Measurements from ENCODE around the gene STARD6.

DNA sequence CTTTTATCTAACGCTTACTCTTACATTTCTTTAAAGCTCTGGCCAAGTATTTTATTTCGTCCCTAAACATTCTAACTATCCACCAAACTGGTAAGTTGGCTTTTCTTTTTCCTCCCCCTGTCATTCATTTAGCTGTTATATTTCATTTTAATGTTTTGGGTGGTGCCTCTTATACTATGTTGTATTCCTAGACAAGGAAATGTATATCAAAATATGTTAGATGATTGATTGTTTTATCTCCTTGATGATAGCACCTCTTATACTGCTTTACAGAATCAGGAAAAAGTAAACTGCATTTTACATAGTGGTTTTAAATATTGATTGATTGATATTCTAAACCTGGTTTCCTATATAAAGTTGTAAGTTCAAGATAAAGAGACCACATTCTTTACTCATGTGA is 24.0 kb upstream of the STARD6 start:
- TF ChIP-seq EZH2 (IDR thresholded peaks at IDR 0.05; ENCODE audit: insufficient read depth, poor library complexity, severe bottlenecking) (no peak), EZH2phosphoT487 (IDR thresholded peaks at IDR 0.05; ENCODE audit: insufficient read depth, low read depth) (no peak)
